H9 (cell line): ENCODE results near the gene SF3B5. TPM values are rescaled to one million over a fixed set of nuclear protein-coding genes. Genes with fewer than 3 reads are reported as not detected.

Experiments used
- DNase-seq: peaks from one replicate; pipeline ENCODE4 v3.0.0-alpha.2; 2017
- H2AFZ ChIP-seq: one replicate; pipeline ENCODE4 v1.6.1; 2013; ENCODE audit warnings: mild to moderate bottlenecking, low read length, control low read depth, moderate library complexity
- H2AK5ac ChIP-seq: 2 replicates; pipeline ENCODE4 v1.6.1; 2013; ENCODE audit warnings: low read length, control low read depth, mixed read lengths; ENCODE audit not compliant: insufficient read length
- H2BK120ac ChIP-seq: one replicate; pipeline ENCODE4 v1.6.1; 2013; ENCODE audit warnings: low read depth, mild to moderate bottlenecking, low read length, control low read depth, inconsistent platforms; ENCODE audit not compliant: poor library complexity, severe bottlenecking
- H2BK12ac ChIP-seq: 2 replicates; pipeline ENCODE4 v1.6.1; 2013; ENCODE audit warnings: low read length, control low read depth, mixed read lengths, low read depth; ENCODE audit not compliant: insufficient read length
- H2BK15ac ChIP-seq: 2 replicates; pipeline ENCODE4 v1.6.1; 2013; ENCODE audit warnings: low read depth, low read length, control low read depth
- H2BK20ac ChIP-seq: one replicate; pipeline ENCODE4 v1.6.1; 2013; ENCODE audit warnings: low read depth, mild to moderate bottlenecking, low read length, control low read depth, inconsistent platforms; ENCODE audit not compliant: poor library complexity, severe bottlenecking
- H2BK5ac ChIP-seq: 2 replicates; pipeline ENCODE4 v1.6.1; 2013; ENCODE audit warnings: low read length, control low read depth, mixed read lengths; ENCODE audit not compliant: insufficient read length
- H3K14ac ChIP-seq: 2 replicates; pipeline ENCODE4 v1.6.1; 2013; ENCODE audit warnings: low read length, control low read depth; ENCODE audit not compliant: insufficient read depth
- H3K18ac ChIP-seq: 2 replicates; pipeline ENCODE4 v1.6.1; 2013; ENCODE audit warnings: low read depth, mild to moderate bottlenecking, mixed read lengths, low read length, control low read depth; ENCODE audit not compliant: insufficient read length
- H3K23ac ChIP-seq: 2 replicates; pipeline ENCODE4 v1.6.1; 2013; ENCODE audit warnings: low read length, control low read depth, mixed read lengths, low read depth; ENCODE audit not compliant: insufficient read length
- H3K23me2 ChIP-seq: 2 replicates; pipeline ENCODE4 v1.6.1; 2013; ENCODE audit warnings: low read depth, mild to moderate bottlenecking, mixed read lengths, low read length, control low read depth; ENCODE audit not compliant: insufficient read length, poor library complexity, severe bottlenecking
- H3K27ac ChIP-seq: 2 replicates; pipeline ENCODE4 v1.5.1; 2013; ENCODE audit warnings: low read length, control low read depth, mixed read lengths, low read depth; ENCODE audit not compliant: insufficient read length
- H3K27me3 ChIP-seq: 2 replicates; pipeline ENCODE4 v1.6.1; 2013; ENCODE audit warnings: low read length, control low read depth, inconsistent platforms; ENCODE audit not compliant: insufficient read depth
- H3K4ac ChIP-seq: 2 replicates; pipeline ENCODE4 v1.6.1; 2013; ENCODE audit warnings: low read depth, mild to moderate bottlenecking, control low read depth, inconsistent platforms, low read length, moderate library complexity
- H3K4me1 ChIP-seq: 2 replicates; pipeline ENCODE4 v1.6.1; 2013; ENCODE audit warnings: low read length, control low read depth, inconsistent platforms; ENCODE audit not compliant: insufficient read depth
- H3K4me2 ChIP-seq: 2 replicates; pipeline ENCODE4 v1.6.1; 2013; ENCODE audit warnings: low read length, control low read depth, mixed read lengths; ENCODE audit not compliant: insufficient read length, insufficient read depth
- H3K56ac ChIP-seq: 2 replicates; pipeline ENCODE4 v1.6.1; 2013; ENCODE audit warnings: low read depth, mild to moderate bottlenecking, mixed read lengths, low read length, control low read depth; ENCODE audit not compliant: insufficient read length
- H3K79me1 ChIP-seq: 2 replicates; pipeline ENCODE4 v1.6.1; 2013; ENCODE audit warnings: low read depth, mild to moderate bottlenecking, moderate library complexity, low read length, control low read depth, inconsistent platforms; ENCODE audit not compliant: insufficient read depth, poor library complexity, severe bottlenecking
- H3K79me2 ChIP-seq: 2 replicates; pipeline ENCODE4 v1.6.1; 2013; ENCODE audit warnings: low read length, control low read depth, inconsistent platforms; ENCODE audit not compliant: insufficient read depth
- H3K9ac ChIP-seq: 2 replicates; pipeline ENCODE4 v1.6.1; 2013; ENCODE audit warnings: low read length, control low read depth, mixed read lengths; ENCODE audit not compliant: insufficient read length; ENCODE audit errors: extremely low read depth
- H3K9me3 ChIP-seq: one replicate; pipeline ENCODE4 v1.6.1; 2013; ENCODE audit warnings: low read depth, low read length, inconsistent platforms; ENCODE audit not compliant: control insufficient read depth
- H3T11ph ChIP-seq: one replicate; pipeline ENCODE4 v1.6.1; 2013; ENCODE audit warnings: mild to moderate bottlenecking, low read length, control low read depth, inconsistent platforms
- H4K20me1 ChIP-seq: one replicate; pipeline ENCODE4 v1.6.1; 2013; ENCODE audit not compliant: control insufficient read depth, insufficient read length, insufficient read depth
- H4K5ac ChIP-seq: 2 replicates; pipeline ENCODE4 v1.6.1; 2013; ENCODE audit warnings: low read depth, mild to moderate bottlenecking, mixed read lengths, low read length, control low read depth; ENCODE audit not compliant: insufficient read length
- H4K8ac ChIP-seq: replicated peaks from 2 replicates; pipeline ENCODE4 v1.6.1; 2013; ENCODE audit warnings: low read length, control low read depth, mixed read lengths, low read depth; ENCODE audit not compliant: insufficient read length
- H4K91ac ChIP-seq: 2 replicates; pipeline ENCODE4 v1.6.1; 2013; ENCODE audit warnings: low read depth, mild to moderate bottlenecking, moderate library complexity, mixed read lengths, low read length, control low read depth; ENCODE audit not compliant: insufficient read length
- H3K27ac Mint-ChIP-seq, 3 experiments: 2 replicates in 2 of 3; 3 replicates in 1 of 3; pipeline ENCODE4 v1.8.0; 2020 to 2021; ENCODE audit warnings: mixed read lengths in 3 of 3, mild to moderate bottlenecking in 1 of 3, moderate library complexity in 1 of 3
- H3K27me3 Mint-ChIP-seq: 2 replicates; pipeline ENCODE4 v1.8.0; 2021; ENCODE audit warnings: low read depth, mild to moderate bottlenecking, moderate library complexity, mixed read lengths
- H3K36me3 Mint-ChIP-seq, 3 experiments: 2 replicates in 2 of 3; 3 replicates in 1 of 3; pipeline ENCODE4 v1.8.0; 2020 to 2021; ENCODE audit warnings: low read depth in 3 of 3, mixed read lengths in 3 of 3; ENCODE audit not compliant: insufficient read depth in 1 of 3
- H3K4me1 Mint-ChIP-seq, 2 experiments: 2 replicates each; pipeline ENCODE4 v1.8.0; 2020; ENCODE audit warnings: mixed read lengths in 2 of 2
- H3K4me3 Mint-ChIP-seq, 2 experiments: 2 replicates in 1 of 2; 3 replicates in 1 of 2; pipeline ENCODE4 v1.8.0; 2020 to 2021; ENCODE audit warnings: mild to moderate bottlenecking in 2 of 2, mixed read lengths in 2 of 2, moderate library complexity in 1 of 2
- H3K9me3 Mint-ChIP-seq, 2 experiments: 2 replicates in 1 of 2; 3 replicates in 1 of 2; pipeline ENCODE4 v1.8.0; 2020; ENCODE audit warnings: mild to moderate bottlenecking in 2 of 2, mixed read lengths in 2 of 2, moderate library complexity in 1 of 2
- CTCF ChIP-seq: fragments of 200-600 bp; sonication (generic); conservative IDR thresholded peaks from 3 replicates; pipeline ENCODE4 v1.8.0; 2021; ENCODE audit warnings: antibody characterized with exemption, mild to moderate bottlenecking
- WGBS: extraction: QIAGEN DNeasy Blood & Tissue Kit; methylation state at CpG from one replicate; pipeline ENCODE4 v1.1.7; 2013; ENCODE audit warnings: missing lambda C conversion rate, low lambda C conversion rate, mixed read lengths; ENCODE audit not compliant: insufficient read length; ENCODE audit errors: extremely low coverage; 5-methylcytosine and 5-hydroxymethylcytosine counted together
- total RNA-seq: library from RNA; stranded (reverse); gene quantifications from 2 replicates; pipeline ENCODE4 v1.2.1, GENCODE V29; 2021

Gene SF3B5
- total RNA-seq, 1 experiment from 2014 or later, result 145 TPM

- no peak overlapping the region for H3K27ac ChIP-seq
- H2BK120ac ChIP-seq, result no peak overlapping the region
- H3K23ac ChIP-seq, result no peak overlapping the region
- peak overlapping the region; percentile 66 for H3K4me2 ChIP-seq
- 0 out of 2 replicates have a peak, but pooled peaks cover 3% of the 10 kb centered on the region for H3K4me1 ChIP-seq
- no peak for DNase-seq
- no peaks in the 10 kb centered on the region for H4K20me1 ChIP-seq
- WGBS, result no CpG with 5 or more reads among the region's 7 CpGs
- no peak overlapping the region for H2BK5ac ChIP-seq
- no peak overlapping the region for H3T11ph ChIP-seq
- no peaks in the 10 kb centered on the region for H3K9me3 ChIP-seq
- no peak overlapping the region for H3K27ac Mint-ChIP-seq
- H4K91ac ChIP-seq, result no peak overlapping the region
- no peaks in the 10 kb centered on the region for H3K9me3 Mint-ChIP-seq
- peaks cover 11% of the 10 kb centered on the region for H3K79me1 ChIP-seq
- H3K18ac ChIP-seq, result no peak overlapping the region
- H2AFZ ChIP-seq, result no peak overlapping the region
- no peak overlapping the region for H3K4ac ChIP-seq
- no peak for TF ChIP-seq CTCF
- peaks cover 12 to 16% of the 10 kb centered on the region in 2 experiments for H3K4me1 Mint-ChIP-seq
- H4K5ac ChIP-seq, result no peak overlapping the region
- no peak overlapping the region for H3K56ac ChIP-seq
- H3K23me2 ChIP-seq, result peaks cover 15% of the 10 kb centered on the region
- H3K36me3 Mint-ChIP-seq, result peaks cover 0 to 5% (median 0%) of the 10 kb centered on the region in 3 experiments; a peak in 2 of 7 replicates
- H3K27me3 ChIP-seq, result no peaks in the 10 kb centered on the region
- H2BK20ac ChIP-seq, result no peak overlapping the region
- peak overlapping the region; percentile 95 to 96 for H3K4me3 Mint-ChIP-seq
- H2AK5ac ChIP-seq, result no peak overlapping the region
- peaks cover 11% of the 10 kb centered on the region for H3K79me2 ChIP-seq
- H3K9ac ChIP-seq, result no peak overlapping the region
- no peak overlapping the region for H2BK15ac ChIP-seq
- no peak overlapping the region for H3K14ac ChIP-seq
- no peak overlapping the region for H2BK12ac ChIP-seq
- H4K8ac ChIP-seq, result no peak overlapping the region
- H3K27me3 Mint-ChIP-seq, result peaks cover 3% of the 10 kb centered on the region
Measured at GRCh38 chr6:144093658-144094057, 1.7 kb downstream of the SF3B5 start.
